IMR-90 (cell line): Measurements from ENCODE around the gene LGSN. TPM values are rescaled to one million over a fixed set of nuclear protein-coding genes. Genes with fewer than 3 reads are reported as not detected.

Experiments
- ATAC-seq: fragments of 200-7000 bp; cut with Tn5 transposase; 2 replicates; pipeline ENCODE4 v1.9.1; 2020; ENCODE audit warnings: low read depth, mild to moderate bottlenecking, moderate library complexity
- BruUV-seq: library from RNA; stranded (reverse); fragments of 400-500 nt; replicated peaks from 2 replicates; lab custom pipeline; 2021; lab: Mats Ljungman, UMichigan
- CTCF ChIA-PET: fragments of 300-600 bp; formaldehyde crosslinking; extraction: SDS; loops from one replicate; lab custom pipeline; 2021; ENCODE audit warnings: antibody characterized with exemption; lab: Yijun Ruan, JAX
- POLR2A ChIA-PET: fragments of 300-600 bp; sonication (Branson Sonifier 250); formaldehyde crosslinking; loops from one replicate; lab custom pipeline; 2022; ENCODE audit warnings: antibody characterized with exemption; ENCODE audit not compliant: unreplicated experiment; lab: Charles Lee
- DNase-seq: peaks from one replicate; pipeline ENCODE4 v3.0.0; 2013
- H2AFZ ChIP-seq: replicated peaks from 2 replicates; pipeline ENCODE3; 2013; ENCODE audit warnings: low read length, mild to moderate bottlenecking; ENCODE audit not compliant: poor library complexity
- H2AK5ac ChIP-seq: 2 replicates; pipeline ENCODE4 v1.6.1; 2013; ENCODE audit warnings: low read depth, low read length, inconsistent platforms
- H2AK9ac ChIP-seq: replicated peaks from 2 replicates; pipeline ENCODE3; 2013; ENCODE audit warnings: mild to moderate bottlenecking, low read depth, low read length, moderate library complexity; ENCODE audit not compliant: poor library complexity
- H2BK120ac ChIP-seq: 2 replicates; pipeline ENCODE4 v1.6.1; 2013; ENCODE audit warnings: low read depth, low read length, inconsistent platforms
- H2BK15ac ChIP-seq: 3 replicates; pipeline ENCODE4 v1.6.1; 2013; ENCODE audit warnings: low read depth, low read length, inconsistent platforms
- H2BK20ac ChIP-seq: 2 replicates; pipeline ENCODE4 v1.6.1; 2013; ENCODE audit warnings: low read depth, mild to moderate bottlenecking, inconsistent platforms, low read length, moderate library complexity
- H2BK5ac ChIP-seq: 2 replicates; pipeline ENCODE4 v1.6.1; 2013; ENCODE audit warnings: mild to moderate bottlenecking, low read depth, low read length, inconsistent platforms; ENCODE audit not compliant: poor library complexity, severe bottlenecking
- H3K14ac ChIP-seq: replicated peaks from 2 replicates; pipeline ENCODE4 v1.6.1; 2013; ENCODE audit warnings: low read depth, low read length, inconsistent platforms
- H3K18ac ChIP-seq: 2 replicates; pipeline ENCODE4 v1.6.1; 2013; ENCODE audit warnings: low read depth, low read length, control low read depth
- H3K23ac ChIP-seq: 2 replicates; pipeline ENCODE4 v1.6.1; 2013; ENCODE audit warnings: low read depth, low read length, inconsistent platforms
- H3K27ac ChIP-seq: 2 replicates; pipeline ENCODE4 v1.5.1; 2013; ENCODE audit warnings: mild to moderate bottlenecking, control low read depth, low read length; ENCODE audit not compliant: insufficient read depth
- H3K27me3 ChIP-seq: 2 replicates; pipeline ENCODE4 v1.6.1; 2013; ENCODE audit warnings: low read length; ENCODE audit not compliant: control insufficient read depth, insufficient read depth
- H3K36me3 ChIP-seq: 2 replicates; pipeline ENCODE4 v1.6.1; 2013; ENCODE audit warnings: low read length, mixed read lengths; ENCODE audit not compliant: control insufficient read depth, insufficient read depth
- H3K4ac ChIP-seq: 2 replicates; pipeline ENCODE4 v1.6.1; 2013; ENCODE audit warnings: low read depth, low read length, inconsistent platforms
- H3K4me1 ChIP-seq: 2 replicates; pipeline ENCODE4 v1.6.1; 2013; ENCODE audit warnings: low read length, mixed read lengths; ENCODE audit not compliant: control insufficient read depth, insufficient read depth
- H3K4me2 ChIP-seq: 2 replicates; pipeline ENCODE4 v1.6.1; 2013; ENCODE audit warnings: low read depth, mild to moderate bottlenecking, control low read depth, low read length, moderate library complexity
- H3K4me3 ChIP-seq: 2 replicates; pipeline ENCODE4 v1.5.1; 2013; ENCODE audit warnings: low read depth, mild to moderate bottlenecking, control low read depth, low read length, moderate library complexity; ENCODE audit not compliant: insufficient read depth
- H3K56ac ChIP-seq: 2 replicates; pipeline ENCODE4 v1.6.1; 2013; ENCODE audit warnings: low read length, inconsistent platforms; ENCODE audit not compliant: insufficient read depth; ENCODE audit errors: extremely low read depth
- H3K79me1 ChIP-seq, 2 experiments: 2 replicates each; pipeline ENCODE4 v1.6.1; 2013; ENCODE audit warnings: low read length in 2 of 2, inconsistent platforms in 1 of 2, low read depth in 1 of 2
- H3K9ac ChIP-seq: 2 replicates; pipeline ENCODE4 v1.6.1; 2013; ENCODE audit warnings: low read depth, low read length, control low read depth
- H3K9me1 ChIP-seq: 2 replicates; pipeline ENCODE4 v1.6.1; 2013; ENCODE audit warnings: low read length, inconsistent platforms; ENCODE audit not compliant: insufficient read depth
- H3K9me3 ChIP-seq: 2 replicates; pipeline ENCODE4 v1.6.1; 2013; ENCODE audit warnings: low read length; ENCODE audit not compliant: control insufficient read depth, insufficient read depth
- H4K20me1 ChIP-seq: 2 replicates; pipeline ENCODE4 v1.6.1; 2013; ENCODE audit warnings: low read length, inconsistent platforms; ENCODE audit not compliant: insufficient read depth
- H4K5ac ChIP-seq: 2 replicates; pipeline ENCODE4 v1.6.1; 2013; ENCODE audit warnings: mild to moderate bottlenecking, low read depth, low read length, control low read depth
- H4K8ac ChIP-seq, 2 experiments: 2 replicates each; pipeline ENCODE4 v1.6.1; 2013; ENCODE audit warnings: low read depth in 2 of 2, low read length in 2 of 2, control low read depth in 1 of 2, inconsistent platforms in 1 of 2
- H4K91ac ChIP-seq: 2 replicates; pipeline ENCODE4 v1.6.1; 2013; ENCODE audit warnings: low read depth, low read length, inconsistent platforms; ENCODE audit not compliant: insufficient read depth
- BHLHE40 ChIP-seq: fragments of 150-350 bp; IDR thresholded peaks from 2 replicates; pipeline ENCODE4 v1.6.1; 2016; ENCODE audit warnings: mild to moderate bottlenecking, low read depth, low read length
- FOS ChIP-seq: fragments of 150-350 bp; IDR thresholded peaks from 2 replicates; pipeline ENCODE4 v1.6.1; 2016; ENCODE audit warnings: low read depth, low read length
- NFE2L2 ChIP-seq: fragments of 150-350 bp; IDR thresholded peaks from 2 replicates; pipeline ENCODE4 v1.6.1; 2016; ENCODE audit warnings: low read depth, mild to moderate bottlenecking, low read length
- POLR2A ChIP-seq: IDR thresholded peaks from 2 replicates; pipeline ENCODE4 v1.6.1; 2012; ENCODE audit warnings: mild to moderate bottlenecking, low read depth, low read length
- RAD21 ChIP-seq: IDR thresholded peaks from 2 replicates; pipeline ENCODE4 v1.6.1; 2012; ENCODE audit warnings: low read length, improper control_type of control experiment
- WGBS, 2 experiments: methylation state at CpG; one replicate each; pipeline versions ENCODE4 v1.1.5 to v1.1.7; 2013; ENCODE audit warnings: missing lambda C conversion rate in 2 of 2; ENCODE audit not compliant: insufficient read length in 1 of 2; ENCODE audit errors: extremely low coverage in 2 of 2; 5-methylcytosine and 5-hydroxymethylcytosine counted together
- dilution Hi-C: fragments of 300-500 bp; cut with HindIII; formaldehyde crosslinking; loops from one replicate; pipeline ENCODE4 v1.14.3; 2018; ENCODE audit warnings: low sequenced_read_pairs; ENCODE audit not compliant: unreplicated experiment
- in situ Hi-C: fragments of 300-500 bp; cut with MboI; formaldehyde crosslinking; loops from 3 replicates; pipeline ENCODE4 v1.14.3; 2019; ENCODE audit warnings: low sequenced_read_pairs, inconsistent platforms, mixed read lengths
- intact Hi-C: fragments of 100-400 bp; cut with micrococcal nuclease; formaldehyde crosslinking; loops from 2 replicates; pipeline ENCODE4 v1.10.0; 2022
- polyA plus RNA-seq, 3 experiments: library from polyadenylated mRNA; depleted of rRNA; stranded (reverse); fragments of >200 nt; gene quantifications; 2 replicates each; pipeline ENCODE4 v1.2.3, GENCODE V29; 2012; ENCODE audit warnings: low replicate concordance in 1 of 3
- total RNA-seq: library from RNA; depleted of rRNA; stranded (reverse); fragments of >200 nt; gene quantifications from 2 replicates; pipeline ENCODE4 v1.2.3, GENCODE V29; 2012
- TF ChIP-seq, protein P1 (sequence below): fragments of 150-350 bp; IDR thresholded peaks from 2 replicates; pipeline ENCODE4 v1.6.1; 2017; ENCODE audit warnings: mild to moderate bottlenecking, antibody characterized with exemption, low read length, low read depth
- TF ChIP-seq, protein P2 (sequence below): conservative IDR thresholded peaks from 2 replicates; pipeline ENCODE4 v1.5.1; 2012; ENCODE audit warnings: mild to moderate bottlenecking, low read depth, low read length, improper control_type of control experiment

The LGSN gene
- total and polyA plus RNA-seq, 2 of the 4 experiments (the other 2 are of a cell fraction), result not detected

DNA sequence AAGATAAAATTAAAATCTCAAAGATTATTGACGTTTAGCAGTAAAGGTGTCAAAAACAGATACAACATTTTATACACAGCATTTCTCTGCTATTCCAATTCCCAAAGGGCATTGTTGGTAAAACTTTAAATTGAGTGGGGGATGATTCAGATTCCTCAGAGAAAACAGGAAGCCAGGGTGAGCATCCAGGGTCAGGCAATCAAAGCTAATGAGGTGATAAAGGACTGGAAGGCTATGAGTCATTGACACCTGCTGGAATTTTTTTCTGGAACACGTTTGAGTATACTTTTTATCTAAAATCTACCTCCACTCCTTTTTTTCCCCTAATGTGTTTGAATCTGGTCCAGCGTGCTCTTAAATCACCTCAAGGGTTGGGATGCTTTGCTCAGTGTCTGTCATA lies 56.3 kb downstream of the LGSN start:
- BruUV-seq, result no TSS peak
- no CpG with 5 or more reads among the region's 3 CpGs for WGBS, 2 experiments
- no peak for ATAC-seq

More for the DNA sequence above, 56.3 kb downstream of the LGSN start:
- Histone ChIP-seq H3K36me3 (no peaks in the 10 kb centered on the region), H2AK9ac (no peak overlapping the region), H3K4ac (no peak overlapping the region), H4K91ac (no peak overlapping the region), H4K20me1 (no peaks in the 10 kb centered on the region), H3K18ac (no peak overlapping the region), H2BK120ac (no peak overlapping the region), H3K4me2 (no peak overlapping the region), H3K4me1 (no peaks in the 10 kb centered on the region), H4K8ac (no peak overlapping the region), H2BK15ac (no peak overlapping the region), H3K14ac (no peak overlapping the region), H3K9ac (no peak overlapping the region), H2BK5ac (no peak overlapping the region), H3K9me1 (no peaks in the 10 kb centered on the region), H3K79me1 (no peaks in the 10 kb centered on the region), H2BK20ac (no peak overlapping the region), H3K56ac (no peak overlapping the region), H3K23ac (no peak overlapping the region), H3K27ac (no peak overlapping the region), H2AK5ac (no peak overlapping the region), H3K9me3 (no peaks in the 10 kb centered on the region), H3K27me3 (no peaks in the 10 kb centered on the region), H2AFZ (no peak overlapping the region), H3K4me3 (no peak overlapping the region), H4K5ac (no peak overlapping the region)
- ChIA-PET POLR2A (no interaction called here), CTCF (no interaction called here)
- intact Hi-C loops, result no loop called here
- no peak for TF ChIP-seq RAD21
- no peak for TF ChIP-seq BHLHE40
- TF ChIP-seq FOS, result no peak
- TF ChIP-seq, protein P1, sequence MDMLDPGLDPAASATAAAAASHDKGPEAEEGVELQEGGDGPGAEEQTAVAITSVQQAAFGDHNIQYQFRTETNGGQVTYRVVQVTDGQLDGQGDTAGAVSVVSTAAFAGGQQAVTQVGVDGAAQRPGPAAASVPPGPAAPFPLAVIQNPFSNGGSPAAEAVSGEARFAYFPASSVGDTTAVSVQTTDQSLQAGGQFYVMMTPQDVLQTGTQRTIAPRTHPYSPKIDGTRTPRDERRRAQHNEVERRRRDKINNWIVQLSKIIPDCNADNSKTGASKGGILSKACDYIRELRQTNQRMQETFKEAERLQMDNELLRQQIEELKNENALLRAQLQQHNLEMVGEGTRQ, result no peak
- no peak for TF ChIP-seq POLR2A
- TF ChIP-seq NFE2L2, result no peak
- TF ChIP-seq, protein P2, sequence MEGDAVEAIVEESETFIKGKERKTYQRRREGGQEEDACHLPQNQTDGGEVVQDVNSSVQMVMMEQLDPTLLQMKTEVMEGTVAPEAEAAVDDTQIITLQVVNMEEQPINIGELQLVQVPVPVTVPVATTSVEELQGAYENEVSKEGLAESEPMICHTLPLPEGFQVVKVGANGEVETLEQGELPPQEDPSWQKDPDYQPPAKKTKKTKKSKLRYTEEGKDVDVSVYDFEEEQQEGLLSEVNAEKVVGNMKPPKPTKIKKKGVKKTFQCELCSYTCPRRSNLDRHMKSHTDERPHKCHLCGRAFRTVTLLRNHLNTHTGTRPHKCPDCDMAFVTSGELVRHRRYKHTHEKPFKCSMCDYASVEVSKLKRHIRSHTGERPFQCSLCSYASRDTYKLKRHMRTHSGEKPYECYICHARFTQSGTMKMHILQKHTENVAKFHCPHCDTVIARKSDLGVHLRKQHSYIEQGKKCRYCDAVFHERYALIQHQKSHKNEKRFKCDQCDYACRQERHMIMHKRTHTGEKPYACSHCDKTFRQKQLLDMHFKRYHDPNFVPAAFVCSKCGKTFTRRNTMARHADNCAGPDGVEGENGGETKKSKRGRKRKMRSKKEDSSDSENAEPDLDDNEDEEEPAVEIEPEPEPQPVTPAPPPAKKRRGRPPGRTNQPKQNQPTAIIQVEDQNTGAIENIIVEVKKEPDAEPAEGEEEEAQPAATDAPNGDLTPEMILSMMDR, result no peak
- dilution Hi-C loops, result no loop called here
- in situ Hi-C loops, result no loop called here
- no peak for DNase-seq
